Measurements from ENCODE around the gene CHRNG. TPM values are rescaled to one million over a fixed set of nuclear protein-coding genes. Genes with fewer than 3 reads are reported as not detected.

The CHRNG gene
- total and polyA plus RNA-seq, 2 experiments from 2014 or later, result not detected

GRCh38 chr2:232541961-232542714 is 2.6 kb downstream of the CHRNG start:
- Histone ChIP-seq H3K27me3 (no peaks in the 10 kb centered on the region), H3K9me2 (replicated peaks; ENCODE audit: insufficient read depth) (no peaks in the 10 kb centered on the region), H4K20me1 (ENCODE audit: insufficient read depth, poor library complexity, severe bottlenecking) (no peaks in the 10 kb centered on the region), H3K79me2 (peaks cover 8% of the 10 kb centered on the region), H3K4me1 (ENCODE audit: insufficient read depth) (no peaks in the 10 kb centered on the region), H3K9me3 (ENCODE audit: low read depth) (no peaks in the 10 kb centered on the region), H3K4me3 (no peak overlapping the region), H2AFZ (no peak overlapping the region), H3K27ac (no peak overlapping the region), H3K36me3 (replicated peaks; ENCODE audit: insufficient read depth, low read depth) (no peaks in the 10 kb centered on the region), H3K4me2 (no peak overlapping the region)
- 78% methylated on average over 9 of the region's 9 CpGs for WGBS (ENCODE audit: low lambda C conversion rate, missing lambda C conversion rate)
- no peak for DNase-seq (ENCODE audit: low spot score)
- TF ChIP-seq, protein P1, sequence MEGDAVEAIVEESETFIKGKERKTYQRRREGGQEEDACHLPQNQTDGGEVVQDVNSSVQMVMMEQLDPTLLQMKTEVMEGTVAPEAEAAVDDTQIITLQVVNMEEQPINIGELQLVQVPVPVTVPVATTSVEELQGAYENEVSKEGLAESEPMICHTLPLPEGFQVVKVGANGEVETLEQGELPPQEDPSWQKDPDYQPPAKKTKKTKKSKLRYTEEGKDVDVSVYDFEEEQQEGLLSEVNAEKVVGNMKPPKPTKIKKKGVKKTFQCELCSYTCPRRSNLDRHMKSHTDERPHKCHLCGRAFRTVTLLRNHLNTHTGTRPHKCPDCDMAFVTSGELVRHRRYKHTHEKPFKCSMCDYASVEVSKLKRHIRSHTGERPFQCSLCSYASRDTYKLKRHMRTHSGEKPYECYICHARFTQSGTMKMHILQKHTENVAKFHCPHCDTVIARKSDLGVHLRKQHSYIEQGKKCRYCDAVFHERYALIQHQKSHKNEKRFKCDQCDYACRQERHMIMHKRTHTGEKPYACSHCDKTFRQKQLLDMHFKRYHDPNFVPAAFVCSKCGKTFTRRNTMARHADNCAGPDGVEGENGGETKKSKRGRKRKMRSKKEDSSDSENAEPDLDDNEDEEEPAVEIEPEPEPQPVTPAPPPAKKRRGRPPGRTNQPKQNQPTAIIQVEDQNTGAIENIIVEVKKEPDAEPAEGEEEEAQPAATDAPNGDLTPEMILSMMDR (IDR thresholded peaks at IDR 0.05; ENCODE audit: poor library complexity), result no peak
- TF ChIP-seq EZH2 (IDR thresholded peaks at IDR 0.05; ENCODE audit: borderline replicate concordance), result no peak
- TF ChIP-seq EZH2phosphoT487 (IDR thresholded peaks at IDR 0.05; ENCODE audit: low read depth, severe bottlenecking, unreplicated experiment), result no peak

DNA sequence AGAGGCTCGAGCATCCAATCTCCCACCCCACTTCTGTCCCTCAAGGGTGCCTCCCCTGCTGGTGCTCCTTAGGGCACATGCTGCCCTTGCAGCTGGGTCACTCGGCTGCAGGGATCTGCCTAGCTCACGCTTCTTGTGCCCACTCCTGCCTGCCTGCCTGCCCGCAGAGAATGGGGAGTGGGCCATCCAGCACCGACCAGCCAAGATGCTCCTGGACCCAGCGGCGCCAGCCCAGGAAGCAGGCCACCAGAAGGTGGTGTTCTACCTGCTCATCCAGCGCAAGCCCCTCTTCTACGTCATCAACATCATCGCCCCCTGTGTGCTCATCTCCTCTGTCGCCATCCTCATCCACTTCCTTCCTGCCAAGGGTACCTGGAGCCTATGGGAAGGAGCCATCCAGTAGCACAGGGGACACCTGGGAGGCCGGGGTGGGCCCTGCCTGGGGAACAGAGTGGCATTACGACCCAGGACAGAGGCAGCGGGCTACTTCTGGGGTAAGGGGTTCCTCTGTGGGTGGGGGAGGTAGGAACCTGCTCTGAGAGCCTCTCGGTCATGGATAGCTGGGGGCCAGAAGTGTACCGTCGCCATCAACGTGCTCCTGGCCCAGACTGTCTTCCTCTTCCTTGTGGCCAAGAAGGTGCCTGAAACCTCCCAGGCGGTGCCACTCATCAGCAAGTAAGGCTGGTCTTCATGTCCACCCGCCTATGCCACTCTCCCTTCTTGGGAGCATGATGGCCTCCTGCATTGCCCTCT is 3.4 kb downstream of the CHRNG start:
- Histone ChIP-seq H3K27ac (no peak overlapping the region), H3K36me3 (replicated peaks; ENCODE audit: insufficient read depth, low read depth) (no peaks in the 10 kb centered on the region), H3K9me2 (replicated peaks; ENCODE audit: insufficient read depth) (no peaks in the 10 kb centered on the region), H4K20me1 (ENCODE audit: insufficient read depth, poor library complexity, severe bottlenecking) (no peaks in the 10 kb centered on the region), H2AFZ (no peak overlapping the region), H3K79me2 (peaks cover 16% of the 10 kb centered on the region), H3K4me3 (no peak overlapping the region), H3K9me3 (ENCODE audit: low read depth) (no peaks in the 10 kb centered on the region), H3K27me3 (no peaks in the 10 kb centered on the region), H3K4me1 (ENCODE audit: insufficient read depth) (no peaks in the 10 kb centered on the region), H3K4me2 (no peak overlapping the region)
- TF ChIP-seq EZH2phosphoT487 (IDR thresholded peaks at IDR 0.05; ENCODE audit: low read depth, severe bottlenecking, unreplicated experiment) (no peak), EZH2 (IDR thresholded peaks at IDR 0.05; ENCODE audit: borderline replicate concordance) (no peak)
- TF ChIP-seq, protein P1 (IDR thresholded peaks at IDR 0.05; ENCODE audit: poor library complexity), result no peak
- WGBS (ENCODE audit: low lambda C conversion rate, missing lambda C conversion rate), result 94% methylated on average over 20 of the region's 20 CpGs
- DNase-seq (ENCODE audit: low spot score), result no peak

- Histone ChIP-seq H3K27me3 (no peaks in the 10 kb centered on the region), H3K27ac (no peak overlapping the region), H3K9me2 (replicated peaks; ENCODE audit: insufficient read depth) (no peaks in the 10 kb centered on the region), H3K4me1 (ENCODE audit: insufficient read depth) (no peaks in the 10 kb centered on the region), H4K20me1 (ENCODE audit: insufficient read depth, poor library complexity, severe bottlenecking) (no peaks in the 10 kb centered on the region), H2AFZ (no peak overlapping the region), H3K4me2 (no peak overlapping the region), H3K9me3 (ENCODE audit: low read depth) (no peaks in the 10 kb centered on the region), H3K4me3 (no peak overlapping the region), H3K79me2 (peaks cover 20% of the 10 kb centered on the region), H3K36me3 (replicated peaks; ENCODE audit: insufficient read depth, low read depth) (no peaks in the 10 kb centered on the region)
- TF ChIP-seq EZH2phosphoT487 (IDR thresholded peaks at IDR 0.05; ENCODE audit: low read depth, severe bottlenecking, unreplicated experiment), result no peak
- TF ChIP-seq, protein P1 (IDR thresholded peaks at IDR 0.05; ENCODE audit: poor library complexity), result no peak
- TF ChIP-seq EZH2 (IDR thresholded peaks at IDR 0.05; ENCODE audit: borderline replicate concordance), result no peak
- no peak for DNase-seq (ENCODE audit: low spot score)
- WGBS (ENCODE audit: low lambda C conversion rate, missing lambda C conversion rate), result 97% methylated on average over 10 of the region's 14 CpGs
These were observed 4.0 kb downstream of the CHRNG start for GRCh38 chr2:232543491-232543890.

Data from hepatocyte (in vitro differentiated cells).